HEK293T (cell line): Measurements from ENCODE around the gene TRIM44.

Experiments
- CTCF ChIA-PET: fragments of 350-600 bp; formaldehyde crosslinking; extraction: SDS; loops from one replicate; lab custom pipeline; 2021; ENCODE audit warnings: antibody characterized with exemption, inconsistent platforms; lab: Yijun Ruan, JAX
- POLR2A ChIA-PET: fragments of 350-600 bp; formaldehyde crosslinking; extraction: SDS; loops from one replicate; lab custom pipeline; 2020; ENCODE audit warnings: antibody characterized with exemption, inconsistent platforms; lab: Yijun Ruan, JAX
- DNase-seq: peaks from one replicate; pipeline ENCODE4 v3.0.0; 2012; ENCODE audit warnings: mixed read lengths; ENCODE audit errors: extremely low spot score
- ARNT ChIP-seq: fragments of 450-650 bp; IDR thresholded peaks from 2 replicates; pipeline ENCODE4 v1.6.1; 2017; ENCODE audit warnings: mild to moderate bottlenecking
- BHLHE40 ChIP-seq: fragments of 450-650 bp; IDR thresholded peaks from 2 replicates; pipeline ENCODE4 v1.6.1; 2016; ENCODE audit warnings: mild to moderate bottlenecking, moderate library complexity, borderline replicate concordance
- CTBP1 ChIP-seq: fragments of 450-650 bp; IDR thresholded peaks from 2 replicates; pipeline ENCODE4 v1.6.1; 2016; ENCODE audit warnings: borderline replicate concordance
- ELF4 ChIP-seq: fragments of 450-650 bp; IDR thresholded peaks from 2 replicates; pipeline ENCODE4 v1.6.1; 2017; ENCODE audit warnings: antibody characterized with exemption
- FOXA1 ChIP-seq: fragments of 450-650 bp; IDR thresholded peaks from 2 replicates; pipeline ENCODE4 v1.6.1; 2016; ENCODE audit warnings: mild to moderate bottlenecking
- FOXK2 ChIP-seq: fragments of 450-650 bp; IDR thresholded peaks from 2 replicates; pipeline ENCODE4 v1.6.1; 2016; ENCODE audit warnings: mild to moderate bottlenecking
- FOXM1 ChIP-seq: fragments of 450-650 bp; IDR thresholded peaks from 2 replicates; pipeline ENCODE4 v1.6.1; 2017; ENCODE audit warnings: mild to moderate bottlenecking, borderline replicate concordance
- HDGF ChIP-seq: fragments of 450-650 bp; IDR thresholded peaks from 2 replicates; pipeline ENCODE4 v1.6.1; 2017; ENCODE audit warnings: antibody characterized with exemption, borderline replicate concordance
- L3MBTL2 ChIP-seq: fragments of 450-650 bp; conservative IDR thresholded peaks from 2 replicates; pipeline ENCODE4 v1.6.1; 2016; ENCODE audit warnings: mild to moderate bottlenecking
- LEF1 ChIP-seq: fragments of 450-650 bp; IDR thresholded peaks from 2 replicates; pipeline ENCODE4 v1.6.1; 2017; ENCODE audit warnings: mild to moderate bottlenecking, borderline replicate concordance
- NFRKB ChIP-seq: fragments of 450-650 bp; IDR thresholded peaks from 2 replicates; pipeline ENCODE4 v1.6.1; 2016; ENCODE audit warnings: mild to moderate bottlenecking, moderate library complexity
- PKNOX1 ChIP-seq: fragments of 450-650 bp; IDR thresholded peaks from 2 replicates; pipeline ENCODE4 v1.6.1; 2016
- SP1 ChIP-seq: fragments of 450-650 bp; IDR thresholded peaks from 2 replicates; pipeline ENCODE4 v1.6.1; 2017
- SUZ12 ChIP-seq: fragments of 450-650 bp; IDR thresholded peaks from 2 replicates; pipeline ENCODE4 v1.6.1; 2016; ENCODE audit warnings: mild to moderate bottlenecking
- TARDBP ChIP-seq: fragments of 450-650 bp; IDR thresholded peaks from 2 replicates; pipeline ENCODE4 v1.6.1; 2016
- ZNF384 ChIP-seq: fragments of 450-650 bp; IDR thresholded peaks from 2 replicates; pipeline ENCODE4 v1.6.1; 2016

Gene TRIM44

DNA sequence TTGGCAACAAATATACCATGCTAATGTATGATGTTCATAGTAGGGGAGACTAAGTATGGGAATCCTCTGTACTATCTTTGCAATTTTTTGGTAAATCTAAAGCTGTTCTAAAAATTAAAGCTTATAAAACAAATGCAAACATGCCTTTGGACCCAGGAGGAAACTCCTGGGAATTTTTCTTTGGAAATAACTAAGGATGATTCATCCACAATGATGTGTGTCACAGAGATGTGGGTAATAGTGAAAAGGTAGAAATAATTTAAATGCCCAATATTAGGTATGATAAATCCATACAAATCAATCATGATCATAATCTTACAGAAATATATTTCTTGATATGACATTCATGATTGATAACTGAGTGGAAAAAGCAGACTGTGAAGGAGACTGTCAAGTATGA is 135.8 kb downstream of the TRIM44 start:
- CTCF ChIA-PET = interaction anchor here (2.9 kb wide), 1 partner anchor 24 kb away, joined by 13 read pairs; no protein-coding TSS in a partner anchor
- POLR2A ChIA-PET = no interaction called here
- TF ChIP-seq ARNT (no peak), SP1 (no peak), HDGF (no peak), FOXA1 (no peak), NFRKB (no peak), ZNF384 (no peak), FOXM1 (no peak), PKNOX1 (no peak), LEF1 (no peak), BHLHE40 (no peak), L3MBTL2 (no peak), FOXK2 (no peak), ELF4 (no peak), TARDBP (no peak), SUZ12 (no peak), CTBP1 (no peak)
- no peak for DNase-seq

DNA sequence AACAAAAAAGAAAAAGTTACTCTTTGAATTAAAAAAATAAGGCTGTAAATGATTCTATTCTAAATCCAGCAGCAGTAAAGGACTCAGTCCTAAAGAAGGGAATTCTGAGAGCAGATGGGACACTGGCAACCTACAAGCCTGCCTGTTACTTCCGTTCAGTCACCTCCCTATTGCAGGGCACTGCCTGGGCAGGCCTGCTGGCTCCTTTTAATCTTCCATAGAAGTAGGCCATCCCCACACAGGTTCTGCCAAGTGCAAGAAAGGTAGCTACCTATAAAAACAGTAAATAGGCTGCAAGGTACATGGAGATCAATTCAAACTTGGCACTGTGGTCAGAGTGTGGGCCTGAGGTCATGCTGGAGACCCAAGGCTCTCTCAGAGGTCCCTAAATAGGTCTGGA is 136.4 kb downstream of the TRIM44 start:
- no peak for DNase-seq
- CTCF ChIA-PET = interaction anchor here (2.9 kb wide), 1 partner anchor 23 kb away, joined by 13 read pairs; no protein-coding TSS in a partner anchor
- POLR2A ChIA-PET = no interaction called here
- TF ChIP-seq FOXM1 = no peak
- TF ChIP-seq SUZ12 = no peak
- no peak for TF ChIP-seq PKNOX1
- no peak for TF ChIP-seq ARNT
- TF ChIP-seq CTBP1 = no peak
- no peak for TF ChIP-seq FOXK2
- TF ChIP-seq FOXA1 = no peak
- no peak for TF ChIP-seq ZNF384
- TF ChIP-seq SP1 = no peak
- no peak for TF ChIP-seq NFRKB
- TF ChIP-seq ELF4 = no peak
- TF ChIP-seq HDGF = no peak
- TF ChIP-seq L3MBTL2 = no peak
- no peak for TF ChIP-seq LEF1
- TF ChIP-seq BHLHE40 = no peak

DNA sequence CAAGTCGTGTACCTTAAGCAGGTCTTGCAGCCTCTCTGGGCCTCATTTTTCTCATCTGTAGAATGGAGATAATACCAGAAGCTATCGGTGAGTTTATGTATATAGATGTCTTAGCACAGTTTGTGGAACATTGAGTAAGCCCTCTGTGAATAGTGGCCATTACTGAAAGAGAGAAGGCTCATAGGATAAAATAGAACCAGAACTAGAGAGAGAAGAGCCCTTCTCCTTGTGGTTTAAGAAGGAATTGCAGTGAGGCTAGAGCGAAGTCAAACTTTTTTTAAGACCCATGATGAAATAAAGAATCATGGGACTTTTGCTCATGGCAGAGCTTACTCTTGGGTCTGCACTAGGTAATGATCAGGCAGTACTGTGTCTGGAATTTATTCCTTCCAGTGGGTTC is 137.1 kb downstream of the TRIM44 start:
- no peak for DNase-seq
- TF ChIP-seq CTBP1 (no peak), FOXK2 (no peak), SP1 (no peak), ELF4 (no peak), TARDBP (no peak)
- POLR2A ChIA-PET = no interaction called here
- CTCF ChIA-PET = interaction anchor here (0.8 to 2.9 kb wide), 2 partner anchors 8 to 22 kb away, joined by 3 to 13 read pairs; no protein-coding TSS in a partner anchor

- POLR2A ChIA-PET = no interaction called here
- CTCF ChIA-PET = interaction anchor here (2.3 kb wide), 1 partner anchor 21 kb away, joined by 8 read pairs; no protein-coding TSS in a partner anchor
- no peak for DNase-seq
- no peak for TF ChIP-seq SP1
- no peak for TF ChIP-seq LEF1
- TF ChIP-seq FOXK2 = no peak
- no peak for TF ChIP-seq SUZ12
- TF ChIP-seq HDGF = no peak
Observed at GRCh38 chr11:35800970-35801953, 138.7 kb downstream of the TRIM44 start.

DNA sequence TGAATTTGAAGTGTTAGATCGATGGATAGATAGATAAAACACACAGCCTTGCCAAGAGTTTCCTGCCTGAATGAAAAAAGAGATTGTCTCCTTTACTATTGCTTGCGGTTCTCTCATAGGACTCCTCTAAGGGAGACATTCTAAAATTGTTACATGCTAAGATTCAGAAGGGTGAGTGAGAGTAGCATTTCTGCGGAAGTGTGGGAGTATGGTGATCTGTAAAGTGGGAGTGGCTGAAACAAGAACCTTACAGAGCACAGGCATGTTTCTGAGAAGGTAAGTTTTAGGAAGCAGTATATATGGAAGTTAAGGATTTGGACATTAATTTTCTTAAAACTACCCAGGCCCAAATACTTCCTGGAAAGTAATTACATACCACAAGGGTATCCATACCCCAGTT is 139.6 kb downstream of the TRIM44 start:
- no peak for DNase-seq
- TF ChIP-seq NFRKB = no peak
- TF ChIP-seq FOXM1 = no peak
- TF ChIP-seq TARDBP = no peak
- TF ChIP-seq SP1 = no peak
- TF ChIP-seq CTBP1 = no peak
- no peak for TF ChIP-seq FOXA1
- TF ChIP-seq FOXK2 = no peak
- no peak for TF ChIP-seq BHLHE40
- POLR2A ChIA-PET = no interaction called here
- CTCF ChIA-PET = interaction anchor here (2.3 kb wide), 1 partner anchor 20 kb away, joined by 8 read pairs; no protein-coding TSS in a partner anchor

GRCh38 chr11:35802672-35803071 is 140.1 kb downstream of the TRIM44 start:
- no peak for DNase-seq
- no peak for TF ChIP-seq HDGF
- no peak for TF ChIP-seq NFRKB
- no peak for TF ChIP-seq CTBP1
- no peak for TF ChIP-seq FOXA1
- no peak for TF ChIP-seq ZNF384
- ChIA-PET CTCF (interaction anchor here (2.3 kb wide), 1 partner anchor 20 kb away, joined by 8 read pairs; no protein-coding TSS in a partner anchor), POLR2A (no interaction called here)

DNA sequence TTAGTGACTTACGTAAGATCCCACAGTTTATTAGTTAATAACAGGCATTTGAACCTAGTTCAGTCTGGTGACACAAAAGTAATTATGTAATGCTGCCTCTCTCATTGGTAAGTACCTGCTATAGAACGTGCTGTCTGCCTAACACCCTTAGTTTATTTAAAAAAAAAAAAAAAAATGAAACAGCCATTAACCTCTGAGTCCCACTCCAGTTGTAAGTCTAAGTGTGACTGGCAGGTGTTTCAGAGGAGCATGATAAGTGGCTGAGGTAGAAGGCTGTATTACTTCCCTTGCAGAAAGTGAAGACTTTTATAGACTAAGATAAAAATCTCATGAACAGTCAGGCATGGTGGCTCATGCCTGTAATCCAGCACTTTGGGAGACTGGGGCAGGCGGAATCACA is 140.5 kb downstream of the TRIM44 start:
- CTCF ChIA-PET = interaction anchor here (2.3 kb wide), 1 partner anchor 19 kb away, joined by 8 read pairs; no protein-coding TSS in a partner anchor
- no peak for DNase-seq

More for the DNA sequence above, 140.5 kb downstream of the TRIM44 start:
- POLR2A ChIA-PET = no interaction called here
- TF ChIP-seq SUZ12 (no peak), BHLHE40 (no peak), FOXA1 (no peak), ARNT (no peak), L3MBTL2 (no peak), PKNOX1 (no peak), FOXK2 (no peak), CTBP1 (no peak), LEF1 (no peak), ZNF384 (no peak), SP1 (no peak), FOXM1 (no peak), HDGF (no peak), NFRKB (no peak), ELF4 (no peak), TARDBP (no peak)
